ENCODE results near the gene PTGES3.

DNA sequence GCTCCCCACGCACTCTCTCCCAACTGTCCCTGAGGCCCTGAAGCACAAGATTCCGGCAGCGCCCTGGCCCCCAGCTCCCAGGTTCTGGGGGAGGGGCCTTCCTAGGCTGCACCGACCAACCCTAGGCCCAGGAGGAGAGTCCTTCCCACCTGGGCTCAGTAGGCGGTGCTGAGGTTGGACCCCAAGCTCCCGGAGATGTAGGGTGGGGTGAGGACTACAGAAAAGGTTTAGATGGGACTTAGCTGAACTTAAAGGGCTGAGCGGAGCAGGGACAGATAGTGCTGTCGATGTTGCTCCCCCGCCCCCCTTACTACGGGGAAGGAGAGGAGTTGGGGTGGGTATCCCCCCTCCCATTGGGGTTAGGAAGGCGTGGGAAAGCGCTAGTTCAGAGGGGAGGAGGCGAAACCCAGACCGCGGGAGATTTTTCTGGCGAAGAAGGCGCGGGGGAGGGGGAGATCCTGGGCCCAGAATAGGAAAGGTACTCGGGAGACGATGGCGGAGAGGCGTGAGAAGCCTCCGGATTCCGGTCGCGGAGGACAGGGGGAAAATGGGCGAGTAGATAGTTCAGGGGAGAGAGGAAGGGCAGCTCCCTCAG, 53.7 kb downstream of the PTGES3 start:
- TF ChIP-seq ARNTL (CRISPR knock-in tag; IDR thresholded peaks at IDR 0.05; ENCODE audit: borderline replicate concordance, low read depth) = no peak
- no peak for TF ChIP-seq GLIS3 (CRISPR knock-in tag; IDR thresholded peaks at IDR 0.05)
- TF ChIP-seq ZFP3 (CRISPR knock-in tag; IDR thresholded peaks at IDR 0.05) = no peak
